C4-2B (cell line): ENCODE measurements around the gene NEU4.

ENCODE experiments used
- CTCF ChIP-seq: fragments of 450-650 bp; conservative IDR thresholded peaks from 2 replicates; pipeline ENCODE4 v1.5.1; 2017; ENCODE audit warnings: mild to moderate bottlenecking
- ZFX ChIP-seq: fragments of 450-650 bp; IDR thresholded peaks from 2 replicates; pipeline ENCODE4 v1.6.1; 2017

DNA sequence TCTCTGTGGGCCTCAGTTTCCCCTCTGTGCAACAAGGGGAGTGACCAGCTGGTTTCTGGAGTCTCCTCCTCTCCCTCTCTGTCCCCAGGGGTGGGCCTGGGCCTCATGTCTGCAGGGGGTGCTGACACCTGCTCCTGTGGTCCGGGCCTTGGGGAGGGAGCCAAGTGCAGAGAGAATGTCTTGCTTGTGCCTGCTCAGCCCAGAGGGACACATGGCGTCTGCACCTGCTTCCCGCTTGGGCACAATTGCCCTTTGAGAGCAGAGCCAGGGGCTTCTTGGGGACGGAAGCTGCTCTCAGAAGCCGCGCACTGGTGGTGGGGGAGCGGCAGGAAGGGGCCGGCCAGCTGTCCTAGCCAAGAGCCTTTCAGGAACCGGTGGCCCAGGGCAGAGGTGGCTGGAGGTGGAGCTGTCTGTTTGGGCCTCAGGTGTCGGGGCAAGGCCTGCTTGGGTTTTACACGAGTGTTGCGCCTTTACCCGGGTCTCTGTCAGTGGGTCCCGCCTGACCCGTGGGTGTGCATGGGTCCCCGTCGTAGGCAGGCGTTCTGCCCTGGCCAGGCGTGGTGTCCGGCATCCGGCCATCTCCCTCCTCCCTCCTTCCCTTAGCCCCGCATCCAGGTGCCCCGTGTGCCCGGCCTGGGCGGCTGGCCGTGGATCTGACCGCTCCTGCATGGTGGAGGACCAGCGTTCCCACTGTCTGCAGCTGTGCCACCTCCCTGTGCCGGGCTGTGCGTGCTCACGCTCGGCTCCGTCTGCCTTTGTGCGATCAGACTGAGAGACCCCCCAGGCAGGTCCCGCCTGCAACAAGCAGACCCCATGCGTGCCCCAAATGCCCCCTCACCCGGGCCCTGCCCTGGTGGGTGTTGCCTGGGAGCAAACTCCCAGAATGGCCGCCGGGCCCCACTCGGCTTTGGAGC is 4.0 kb downstream of the NEU4 start:
- no peak for TF ChIP-seq CTCF
- TF ChIP-seq ZFX: no peak
